Activated effector memory CD4-positive, alpha-beta T cell treated with Interleukin-2 at 50 U/mL for 16 hours (primary cell): ENCODE data around the gene VPS33A.

ENCODE experiments used
- DNase-seq: peaks from one replicate; pipeline ENCODE4 v3.0.0-alpha.2; 2020

Gene VPS33A

GRCh38 chr12:122250047-122250446, 16.2 kb downstream of the VPS33A start:
- no peak for DNase-seq

- no peak for DNase-seq
Observed at GRCh38 chr12:122245553-122245952, 20.7 kb downstream of the VPS33A start.

- peak; percentile 26 for DNase-seq
Observed at GRCh38 chr12:122244565-122245371, 21.5 kb downstream of the VPS33A start.

GRCh38 chr12:122243965-122244364, 22.3 kb downstream of the VPS33A start:
- peak; percentile 3 for DNase-seq

GRCh38 chr12:122238861-122239260, 27.4 kb downstream of the VPS33A start:
- no peak for DNase-seq

GRCh38 chr12:122235741-122236140, 30.6 kb downstream of the VPS33A start:
- DNase-seq = no peak

- DNase-seq = no peak
Observed at GRCh38 chr12:122232691-122233090, 33.6 kb downstream of the VPS33A start.

- no peak for DNase-seq
Observed at GRCh38 chr12:122230798-122231197, 35.5 kb downstream of the VPS33A start.

GRCh38 chr12:122228092-122228491, 38.2 kb downstream of the VPS33A start:
- DNase-seq = no peak

GRCh38 chr12:122227341-122227740, 39.0 kb downstream of the VPS33A start:
- peak; percentile 22 for DNase-seq

GRCh38 chr12:122226366-122227125, 39.7 kb downstream of the VPS33A start:
- no peak for DNase-seq

GRCh38 chr12:122225683-122226365, 40.5 kb downstream of the VPS33A start, which contains the start of gene DIABLO:
Gene DIABLO (minus strand): TSS chr12:122226052. CDS start chr12:122226014, 38 bp downstream.
- DNase-seq = peak; percentile 100

- no peak for DNase-seq
Observed at GRCh38 chr12:122216445-122216844, 49.8 kb downstream of the VPS33A start.

GRCh38 chr12:122215771-122216170, 50.5 kb downstream of the VPS33A start:
- DNase-seq = no peak

- no peak for DNase-seq
Observed at GRCh38 chr12:122208073-122208820, 58.0 kb downstream of the VPS33A start.

GRCh38 chr12:122207391-122207790, 58.9 kb downstream of the VPS33A start:
- no peak for DNase-seq

GRCh38 chr12:122206976-122207375, 59.3 kb downstream of the VPS33A start:
- DNase-seq = no peak

GRCh38 chr12:122206111-122206881, 60.0 kb downstream of the VPS33A start:
- DNase-seq = no peak

- no peak for DNase-seq
Observed at GRCh38 chr12:122205053-122205925, 61.0 kb downstream of the VPS33A start.

- DNase-seq = peak; percentile 10
Observed at GRCh38 chr12:122204167-122205052, 61.9 kb downstream of the VPS33A start.
